GM23248 (cell line): ENCODE results near the gene COX6B2.

Experiments used
- EZH2 ChIP-seq: fragments of 200-600 bp; sonication (generic); IDR thresholded peaks from 2 replicates; pipeline ENCODE4 v1.6.1; 2018; ENCODE audit warnings: antibody characterized with exemption, mild to moderate bottlenecking; ENCODE audit not compliant: insufficient read depth, poor library complexity, severe bottlenecking
- EZH2phosphoT487 ChIP-seq: fragments of 200-600 bp; sonication (generic); IDR thresholded peaks from 2 replicates; pipeline ENCODE4 v1.6.1; 2018; ENCODE audit warnings: antibody characterized with exemption, moderate library complexity, mild to moderate bottlenecking, low read depth; ENCODE audit not compliant: insufficient read depth

GRCh38 chr19:55372316-55373081 lies 18.0 kb upstream of the COX6B2 start:
- TF ChIP-seq EZH2 (no peak), EZH2phosphoT487 (no peak)
